Spleen (tissue), 11 donors: Measurements from ENCODE around the gene XYLT1. TPM values are rescaled to one million over a fixed set of nuclear protein-coding genes. Genes with fewer than 3 reads are reported as not detected.

ENCODE experiments used
- DNase-seq: peaks from one replicate; pipeline ENCODE4 v3.0.0-alpha.2; 2020
- H3K27ac ChIP-seq, 8 donors: fragments of 200-600 bp; sonication (generic) in 7 of 8; 1 replicate in 4 of 8; 2 replicates in 4 of 8; pipeline versions ENCODE4 v1.5.0 to v1.8.0; 2016 to 2021; ENCODE audit warnings: inconsistent platforms in 4 of 8, mild to moderate bottlenecking in 4 of 8, moderate library complexity in 1 of 8
- H3K27me3 ChIP-seq, 7 donors: fragments of 200-600 bp; sonication (generic) in 6 of 7; replicated peaks in 1 of 7; 1 replicate in 4 of 7; 2 replicates in 3 of 7; pipeline versions ENCODE4 v1.5.0 to v1.8.0; 2016 to 2021; ENCODE audit warnings: inconsistent platforms in 3 of 7, mild to moderate bottlenecking in 1 of 7
- H3K36me3 ChIP-seq, 6 donors: fragments of 200-600 bp; sonication (generic) in 5 of 6; 1 replicate in 4 of 6; 2 replicates in 2 of 6; pipeline versions ENCODE4 v1.5.0 to v1.8.0; 2016 to 2021; ENCODE audit warnings: inconsistent platforms in 2 of 6
- H3K4me1 ChIP-seq, 6 donors: fragments of 200-600 bp; sonication (generic) in 5 of 6; 1 replicate in 3 of 6; 2 replicates in 3 of 6; pipeline versions ENCODE4 v1.5.0 to v1.8.0; 2016 to 2021; ENCODE audit warnings: inconsistent platforms in 3 of 6
- H3K4me3 ChIP-seq, 8 donors: fragments of 200-600 bp; sonication (generic) in 7 of 8; 1 replicate in 4 of 8; 2 replicates in 4 of 8; pipeline versions ENCODE4 v1.5.0 to v1.8.0; 2016 to 2021; ENCODE audit warnings: inconsistent platforms in 4 of 8, mild to moderate bottlenecking in 4 of 8, moderate library complexity in 2 of 8
- H3K9me3 ChIP-seq, 8 donors: fragments of 200-600 bp; sonication (generic) in 7 of 8; 1 replicate in 4 of 8; 2 replicates in 4 of 8; pipeline versions ENCODE4 v1.5.0 to v1.8.0; 2016 to 2021; ENCODE audit warnings: inconsistent platforms in 4 of 8
- CTCF ChIP-seq, 11 experiments: fragments of 200-600 bp in 7 of 11; fragments of 450-650 bp in 4 of 11; sonication (generic) in 4 of 11; IDR thresholded peaks in 8 of 11; conservative IDR thresholded peaks in 3 of 11; 1 replicate in 7 of 11; 2 replicates in 4 of 11; pipeline versions ENCODE4 v1.4.0 to v1.8.0; 2016 to 2021; ENCODE audit warnings: antibody characterized with exemption in 11 of 11, inconsistent platforms in 4 of 11, mild to moderate bottlenecking in 1 of 11
- POLR2A ChIP-seq, 3 donors: fragments of 450-650 bp; IDR thresholded peaks; one replicate each; pipeline ENCODE4 v1.5.1; 2017; ENCODE audit warnings: antibody characterized with exemption in 3 of 3, mild to moderate bottlenecking in 1 of 3
- POLR2AphosphoS5 ChIP-seq, 3 donors: sonication (generic); formaldehyde crosslinking; IDR thresholded peaks; one replicate each; pipeline ENCODE4 v1.5.1; 2017; ENCODE audit warnings: antibody characterized with exemption in 3 of 3
- WGBS, 5 donors: extraction: QIAGEN DNeasy Blood & Tissue Kit in 3 of 5; methylation state at CpG; one replicate each; pipeline versions ENCODE4 v1.1.5 to v1.1.7; 2013 to 2018; 5-methylcytosine and 5-hydroxymethylcytosine counted together
- intact Hi-C: fragments of 100-400 bp; cut with DNase I; formaldehyde crosslinking; loops from one replicate; pipeline ENCODE4 v1.15.0; 2023; ENCODE audit warnings: low total_unique reads
- polyA plus RNA-seq, 3 donors: library from polyadenylated mRNA; stranded (reverse); fragments of 200-250 nt; gene quantifications; one replicate each; pipeline ENCODE4 v1.2.1, GENCODE V29; 2013
- total RNA-seq, 7 donors: library from RNA; depleted of rRNA in 3 of 7; stranded (reverse); fragments of >200 nt in 3 of 7; fragmentation: NEBNext Ultra II Directional in 4 of 7; extraction: Animal tissue kit (Norgen Biotek cat#: 25700) in 4 of 7; gene quantifications; one replicate each; pipeline versions ENCODE4 v1.1.0 to v1.2.1, GENCODE V29; 2016 to 2021
- donor health status: healthy with polysubstance abuse.
- donor health status: DM: no; HTN: no; CAD: no; lungs with moderate emphysema.
- donor health status: DM: no; HTN: no; CAD: no.
- donor health status: Bipolar disorder and iron deficiency.
- donor health status: healthy.
- donor health status: DM: no; HTN: no; CAD: no.
- donor health status: DM: yes; HTN: yes; CAD: no.

Gene XYLT1
- total and polyA plus RNA-seq, 10 donors: 2.1 to 40.7 (median 23.5) TPM

- TF ChIP-seq CTCF (IDR thresholded peaks at IDR 0.05 in 8 of 11, conservative IDR thresholded peaks at IDR 0.05 in 3 of 11) (no peak), POLR2A (IDR thresholded peaks at IDR 0.05) (no peak), POLR2AphosphoS5 (IDR thresholded peaks at IDR 0.05) (no peak)
- no peaks in the 10 kb centered on the region for H3K9me3 ChIP-seq
- H3K36me3 ChIP-seq: peaks cover 0 to 6% (median 0%) of the 10 kb centered on the region in 6 donors
- 72 to 87% (median 76%) methylated on average over 5 of the region's 5 CpGs for WGBS, 5 donors
- no peak overlapping the region for H3K4me3 ChIP-seq
- H3K4me1 ChIP-seq: peaks cover 35 to 100% (median 87%) of the 10 kb centered on the region in 6 donors
- H3K27me3 ChIP-seq: no peaks in the 10 kb centered on the region
- peak overlapping the region in 3 of 8 donors; percentile 63 to 95 (median 90) for H3K27ac ChIP-seq
- intact Hi-C loops: no loop called here
- DNase-seq: no peak
These were observed 108.6 kb downstream of the XYLT1 start for GRCh38 chr16:17362183-17362582.

- peak overlapping the region in 1 of 8 donors; percentile 21 for H3K4me3 ChIP-seq
- H3K36me3 ChIP-seq: peaks cover 0 to 18% (median 0%) of the 10 kb centered on the region in 6 donors
- 58 to 79% (median 73%) methylated on average over 7 of the region's 7 CpGs for WGBS, 5 donors
- H3K9me3 ChIP-seq: no peaks in the 10 kb centered on the region
- H3K4me1 ChIP-seq: peaks cover 35 to 99% (median 82%) of the 10 kb centered on the region in 6 donors
- intact Hi-C loops: no loop called here
- TF ChIP-seq POLR2A (IDR thresholded peaks at IDR 0.05) (no peak), CTCF (IDR thresholded peaks at IDR 0.05 in 8 of 11, conservative IDR thresholded peaks at IDR 0.05 in 3 of 11) (no peak), POLR2AphosphoS5 (IDR thresholded peaks at IDR 0.05) (peak in 1 of 3 donors; percentile 38)
- no peaks in the 10 kb centered on the region for H3K27me3 ChIP-seq
- H3K27ac ChIP-seq: peak overlapping the region in 5 of 8 donors; percentile 8 to 95 (median 54)
- DNase-seq: peak; percentile 73
These were observed 110.1 kb downstream of the XYLT1 start for GRCh38 chr16:17360693-17361122.

- H3K4me3 ChIP-seq: peak overlapping the region in 1 of 8 donors; percentile 21
- no peaks in the 10 kb centered on the region for H3K27me3 ChIP-seq
- WGBS, 5 donors: 27 to 41% (median 36%) methylated on average over 5 of the region's 5 CpGs
- DNase-seq: peak; percentile 64
- no peak for TF ChIP-seq POLR2A (IDR thresholded peaks at IDR 0.05)
- H3K4me1 ChIP-seq: peaks cover 28 to 95% (median 74%) of the 10 kb centered on the region in 6 donors
- H3K36me3 ChIP-seq: peaks cover 0 to 26% (median 0%) of the 10 kb centered on the region in 6 donors
- H3K9me3 ChIP-seq: no peaks in the 10 kb centered on the region
- peak overlapping the region in 5 of 8 donors; percentile 7 to 95 (median 54) for H3K27ac ChIP-seq
- intact Hi-C loops: no loop called here
These were observed 110.9 kb downstream of the XYLT1 start for GRCh38 chr16:17359788-17360390.

GRCh38 chr16:17358846-17359245, 111.9 kb downstream of the XYLT1 start:
- peak overlapping the region in 4 of 8 donors; percentile 32 to 95 (median 58) for H3K27ac ChIP-seq
- intact Hi-C loops: no loop called here
- peaks cover 23 to 95% (median 69%) of the 10 kb centered on the region in 6 donors for H3K4me1 ChIP-seq

More at GRCh38 chr16:17358846-17359245, 111.9 kb downstream of the XYLT1 start:
- Histone ChIP-seq H3K9me3 (no peaks in the 10 kb centered on the region), H3K4me3 (no peak overlapping the region), H3K27me3 (no peaks in the 10 kb centered on the region), H3K36me3 (peaks cover 0 to 33% (median 0%) of the 10 kb centered on the region in 6 donors)
- 56 to 71% (median 65%) methylated on average over 3 of the region's 3 CpGs for WGBS, 5 donors
- TF ChIP-seq CTCF (IDR thresholded peaks at IDR 0.05 in 8 of 11, conservative IDR thresholded peaks at IDR 0.05 in 3 of 11) (no peak), POLR2AphosphoS5 (IDR thresholded peaks at IDR 0.05) (no peak), POLR2A (IDR thresholded peaks at IDR 0.05) (no peak)
- no peak for DNase-seq
